ENCODE results near the gene PTPRN2. TPM values are rescaled to one million over a fixed set of nuclear protein-coding genes. Genes with fewer than 3 reads are reported as not detected.

Gene PTPRN2
- total and polyA plus RNA-seq, 7 donors: 3.2 to 7.1 (median 5.5) TPM

- DNase-seq: no peak
- no peak overlapping the region for H3K4me3 ChIP-seq
- no peak for TF ChIP-seq POLR2A (IDR thresholded peaks at IDR 0.05)
- TF ChIP-seq POLR2AphosphoS5 (IDR thresholded peaks at IDR 0.05): no peak
- H3K27ac ChIP-seq: no peak overlapping the region
- no peaks in the 10 kb centered on the region for H3K27me3 ChIP-seq
- intact Hi-C loops (cut with DNase I): no loop called here
- 87 to 89% methylated on average over 27 to 29 of the region's 29 CpGs for WGBS, 2 donors
- H3K4me1 ChIP-seq: no peaks in the 10 kb centered on the region
- no peaks in the 10 kb centered on the region for H3K36me3 ChIP-seq
- H3K9me3 ChIP-seq: no peaks in the 10 kb centered on the region
Measured at GRCh38 chr7:158237672-158238335, 349.8 kb downstream of the PTPRN2 start.

- H3K36me3 ChIP-seq: no peaks in the 10 kb centered on the region
- WGBS, 2 donors: 89 to 93% methylated on average over 11 of the region's 11 CpGs
- H3K27ac ChIP-seq: no peak overlapping the region
- H3K4me1 ChIP-seq: no peaks in the 10 kb centered on the region
- intact Hi-C loops (cut with DNase I): no loop called here
- H3K4me3 ChIP-seq: no peak overlapping the region
- no peak for DNase-seq
- no peaks in the 10 kb centered on the region for H3K9me3 ChIP-seq
- TF ChIP-seq EP300 (IDR thresholded peaks at IDR 0.05): no peak
- TF ChIP-seq CTCF (IDR thresholded peaks at IDR 0.05): no peak
- TF ChIP-seq POLR2AphosphoS5 (IDR thresholded peaks at IDR 0.05): no peak
- H3K27me3 ChIP-seq: no peaks in the 10 kb centered on the region
Measured at GRCh38 chr7:158236400-158236799, 351.2 kb downstream of the PTPRN2 start.

- H3K4me3 ChIP-seq: no peak overlapping the region
- no peaks in the 10 kb centered on the region for H3K36me3 ChIP-seq
- DNase-seq: no peak
- no peaks in the 10 kb centered on the region for H3K4me1 ChIP-seq
- WGBS, 2 donors: 89 to 92% methylated on average over 16 of the region's 16 CpGs
- H3K9me3 ChIP-seq: no peaks in the 10 kb centered on the region
- no peak overlapping the region for H3K27ac ChIP-seq
- TF ChIP-seq POLR2AphosphoS5 (IDR thresholded peaks at IDR 0.05) (no peak), POLR2A (IDR thresholded peaks at IDR 0.05) (no peak), CTCF (IDR thresholded peaks at IDR 0.05) (no peak), EP300 (IDR thresholded peaks at IDR 0.05) (no peak)
- intact Hi-C loops (cut with DNase I): no loop called here
- no peaks in the 10 kb centered on the region for H3K27me3 ChIP-seq
Measured at GRCh38 chr7:158235862-158236261, 351.8 kb downstream of the PTPRN2 start.

GRCh38 chr7:158229945-158230344, 357.7 kb downstream of the PTPRN2 start:
- Histone ChIP-seq H3K27ac (no peak overlapping the region), H3K4me1 (no peaks in the 10 kb centered on the region), H3K36me3 (no peaks in the 10 kb centered on the region), H3K4me3 (no peak overlapping the region), H3K9me3 (peaks cover 0 to 3% (median under 1%) of the 10 kb centered on the region in 4 donors), H3K27me3 (no peaks in the 10 kb centered on the region)
- WGBS, 2 donors: 93 to 95% methylated on average over 1 of the region's 1 CpG
- TF ChIP-seq POLR2AphosphoS5 (IDR thresholded peaks at IDR 0.05) (no peak), POLR2A (IDR thresholded peaks at IDR 0.05) (no peak), CTCF (IDR thresholded peaks at IDR 0.05) (no peak), EP300 (IDR thresholded peaks at IDR 0.05) (no peak)
- intact Hi-C loops (cut with DNase I): no loop called here
- DNase-seq: no peak

- TF ChIP-seq CTCF (IDR thresholded peaks at IDR 0.05) (no peak), POLR2AphosphoS5 (IDR thresholded peaks at IDR 0.05) (no peak)
- 50 to 64% methylated on average over 2 of the region's 2 CpGs for WGBS, 2 donors
Measured at GRCh38 chr7:158228986-158229385, 358.6 kb downstream of the PTPRN2 start.

More at GRCh38 chr7:158228986-158229385, 358.6 kb downstream of the PTPRN2 start:
- H3K4me1 ChIP-seq: no peaks in the 10 kb centered on the region
- intact Hi-C loops (cut with DNase I): no loop called here
- H3K9me3 ChIP-seq: peaks cover 0 to 3% (median under 1%) of the 10 kb centered on the region in 4 donors
- no peak overlapping the region for H3K27ac ChIP-seq
- DNase-seq: no peak
- no peak overlapping the region for H3K4me3 ChIP-seq
- H3K36me3 ChIP-seq: no peaks in the 10 kb centered on the region
- H3K27me3 ChIP-seq: no peaks in the 10 kb centered on the region

Data from sigmoid colon (tissue), 7 donors.